GM21825 (cell line): Measurements from ENCODE around the gene MGA.
A peak's percentile ranks its signal among the peaks of the same experiment; 100 is the strongest.
"Not testable (repeated sequence)": the region's sequence is repeated elsewhere in the genome, so short reads cannot be mapped to it uniquely, and the experiment has no call there.

ENCODE experiments used
- ATAC-seq: cut with Tn5 transposase; IDR thresholded peaks from one replicate; pipeline ENCODE4 v1.9.1; 2021; ENCODE audit warnings: mild to moderate bottlenecking, moderate library complexity; ENCODE audit not compliant: unreplicated experiment

Gene MGA

DNA sequence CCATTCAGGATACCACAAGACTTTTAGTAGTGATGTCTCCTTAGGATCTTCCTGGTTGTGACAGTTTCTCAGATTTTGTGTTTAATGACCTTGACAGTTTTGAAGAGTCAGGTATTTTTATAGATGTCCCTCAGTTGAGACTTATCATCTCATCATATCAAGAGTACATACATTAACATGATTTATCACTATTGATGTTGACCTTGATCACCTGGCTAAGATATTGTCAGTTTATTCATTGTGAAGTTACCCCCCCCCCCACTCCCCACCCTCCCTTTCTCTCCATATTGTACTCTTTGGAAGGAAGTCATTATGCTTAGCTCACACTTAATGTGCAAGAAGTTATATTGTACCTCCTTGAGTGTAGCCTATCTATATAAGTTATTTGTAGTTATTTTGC is 42.9 kb downstream of the MGA start:
- ATAC-seq = no peak

DNA sequence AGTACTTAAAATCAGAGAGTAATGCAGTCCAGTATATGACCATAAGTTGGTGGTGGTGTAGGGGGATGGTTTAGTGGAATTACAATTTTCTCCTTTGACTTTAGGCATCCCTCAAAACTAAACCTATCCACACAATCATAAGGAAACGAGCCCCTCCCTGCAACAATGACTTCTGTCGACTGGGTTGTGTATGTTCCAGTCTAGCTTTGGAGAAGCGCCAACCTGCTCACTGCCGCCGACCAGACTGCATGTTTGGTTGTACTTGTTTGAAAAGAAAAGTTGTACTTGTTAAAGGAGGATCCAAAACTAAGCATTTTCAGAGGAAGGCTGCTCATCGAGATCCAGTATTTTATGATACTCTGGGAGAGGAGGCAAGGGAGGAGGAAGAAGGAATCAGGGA is 52.8 kb downstream of the MGA start:
- ATAC-seq = no peak

DNA sequence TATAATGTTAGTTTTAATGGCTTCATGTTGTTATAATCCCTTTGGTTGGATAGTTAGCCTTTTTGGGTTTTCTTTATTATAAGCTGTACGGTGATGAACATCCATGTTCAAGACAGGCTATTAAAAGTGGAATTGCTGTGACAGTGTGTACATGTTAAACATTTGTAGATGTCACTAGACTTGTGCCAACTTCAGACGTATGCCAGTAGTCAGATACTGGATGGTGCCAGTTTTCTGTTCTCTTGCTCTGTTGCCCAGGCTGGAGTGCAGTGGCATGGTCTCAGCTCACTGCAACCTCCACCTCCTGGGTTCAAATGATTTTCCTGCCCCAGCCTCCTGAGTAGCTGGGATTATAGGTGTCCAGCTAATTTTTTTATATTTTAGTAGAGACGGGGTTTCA is 54.1 kb downstream of the MGA start:
- ATAC-seq = no peak

DNA sequence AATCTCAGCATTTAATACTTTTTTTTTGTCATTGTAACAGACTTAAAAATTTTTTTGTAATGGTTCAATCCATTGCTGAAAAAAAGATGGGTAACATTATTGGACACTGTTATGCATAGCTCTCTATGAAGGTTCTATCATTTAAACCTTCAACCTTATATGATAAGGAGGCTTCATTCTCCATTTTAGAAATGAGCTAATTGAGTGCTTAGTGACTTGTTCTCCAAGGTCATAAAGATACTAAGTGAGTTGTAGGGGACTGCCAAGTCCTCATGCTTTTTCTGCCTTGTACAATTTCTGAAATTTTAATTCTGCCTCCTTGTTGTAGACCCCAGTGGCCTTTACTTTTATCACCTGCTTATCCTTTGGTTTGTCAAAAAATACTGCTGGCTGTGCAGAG is 56.7 kb downstream of the MGA start:
- ATAC-seq = no peak

DNA sequence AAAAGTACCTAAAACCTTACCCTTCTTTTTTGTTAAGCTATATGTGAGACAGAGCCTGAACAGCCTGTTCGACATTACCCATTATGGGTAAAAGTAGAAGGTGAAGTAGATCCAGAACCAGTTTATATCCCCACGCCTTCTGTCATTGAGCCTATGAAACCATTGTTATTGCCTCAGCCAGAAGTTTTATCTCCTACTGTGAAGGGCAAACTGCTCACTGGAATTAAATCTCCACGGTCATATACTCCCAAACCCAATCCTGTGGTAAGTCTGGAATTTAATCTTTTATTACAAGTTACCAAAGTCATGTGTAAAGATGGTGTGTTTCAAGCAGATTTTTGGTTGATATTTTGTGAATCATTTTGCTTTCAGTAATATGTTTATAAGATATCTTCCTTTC is 66.9 kb downstream of the MGA start:
- ATAC-seq = no peak

DNA sequence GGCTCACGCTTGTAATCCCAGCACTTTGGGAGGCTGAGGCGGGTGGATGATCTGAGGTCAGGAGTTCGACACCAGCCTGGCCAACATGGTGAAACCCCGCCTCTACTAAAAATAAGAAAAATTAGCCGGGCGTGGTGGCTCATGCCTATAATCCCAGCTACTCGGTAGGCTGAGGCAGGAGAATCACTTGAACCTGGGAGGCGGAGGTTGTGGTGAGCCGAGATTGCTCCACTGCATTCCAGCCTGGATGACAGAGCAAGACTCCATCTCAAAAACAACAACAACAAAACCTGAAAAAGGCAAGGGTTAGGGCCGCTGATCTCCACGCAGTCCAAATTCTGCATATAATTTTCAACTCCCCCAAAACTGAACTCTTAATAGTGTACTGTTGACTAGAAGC is 67.9 kb downstream of the MGA start:
- not testable (repeated sequence) for ATAC-seq

DNA sequence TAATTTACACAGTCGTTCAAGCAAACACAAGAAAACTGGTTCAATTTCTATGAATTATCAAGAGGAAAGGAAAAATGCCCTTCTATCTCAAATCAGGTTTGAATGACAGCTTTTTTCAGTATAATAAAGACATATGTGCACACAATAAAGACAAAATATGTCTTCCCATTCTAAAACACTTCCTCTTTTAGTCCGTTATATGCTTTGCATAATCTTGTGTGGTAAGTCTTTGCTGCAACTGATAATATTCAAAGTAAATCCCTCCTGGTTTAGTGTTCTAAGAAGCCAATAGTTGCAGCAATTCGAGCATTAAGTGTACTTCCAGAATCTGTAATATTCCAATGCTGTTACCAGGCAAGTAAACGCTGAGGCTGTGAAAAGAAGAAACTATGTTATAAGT is 70.3 kb downstream of the MGA start:
- ATAC-seq = no peak

DNA sequence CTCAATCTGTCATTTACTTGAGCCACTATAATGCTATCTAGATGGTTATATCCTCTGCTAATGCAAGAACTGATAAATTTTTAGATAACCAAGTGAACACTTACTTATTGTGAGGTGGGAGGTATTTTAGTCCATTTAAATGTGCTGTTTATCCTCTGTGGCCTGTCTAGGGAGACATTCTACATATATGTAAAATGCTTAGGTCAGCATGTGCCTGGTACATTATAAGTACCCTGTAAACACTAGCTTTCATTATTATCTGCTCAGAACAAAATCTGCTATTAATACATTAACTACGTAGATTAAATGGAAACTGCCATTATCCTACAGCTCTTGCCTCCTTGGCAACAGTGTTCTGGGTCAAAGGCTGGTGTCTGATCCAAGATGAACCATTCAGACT is 72.3 kb downstream of the MGA start:
- ATAC-seq = no peak

DNA sequence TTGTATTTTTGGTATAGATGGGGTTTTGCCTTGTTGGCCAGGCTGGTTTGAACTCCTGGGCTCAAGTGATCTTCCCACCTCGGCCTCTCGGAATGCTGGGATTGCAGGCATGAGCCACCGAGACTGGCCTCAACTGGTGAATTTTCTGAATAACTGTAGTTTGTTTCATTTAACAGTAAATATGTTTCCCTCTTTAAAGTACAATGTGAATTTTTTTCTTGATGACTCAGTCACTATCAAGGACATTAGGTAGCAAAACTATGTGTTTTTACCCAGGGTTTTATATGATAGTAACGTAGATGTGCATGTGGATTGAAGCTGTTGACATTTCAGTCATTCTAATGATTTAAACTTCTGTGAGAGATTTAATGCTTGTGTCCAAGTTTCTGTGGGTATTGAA is 73.9 kb downstream of the MGA start:
- ATAC-seq = no peak

DNA sequence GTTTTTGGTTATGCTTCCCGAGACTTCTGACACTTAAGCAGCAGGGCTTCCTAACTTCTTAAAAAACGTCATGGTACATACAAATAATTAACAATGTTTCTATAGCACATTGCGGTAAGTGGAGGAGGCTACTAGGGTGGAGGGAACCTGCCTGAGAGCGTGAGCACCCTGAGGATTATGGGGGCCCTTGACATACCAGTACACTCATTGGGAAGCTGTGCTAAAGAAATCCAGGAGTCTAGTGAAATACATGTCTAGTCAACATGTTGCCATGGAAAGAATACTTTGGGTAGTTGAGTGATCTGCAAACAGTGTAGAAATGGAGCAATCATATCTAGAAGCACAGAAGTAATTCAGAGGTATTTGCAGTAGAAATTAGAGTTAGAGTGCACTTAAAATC is 74.8 kb downstream of the MGA start:
- ATAC-seq = no peak

DNA sequence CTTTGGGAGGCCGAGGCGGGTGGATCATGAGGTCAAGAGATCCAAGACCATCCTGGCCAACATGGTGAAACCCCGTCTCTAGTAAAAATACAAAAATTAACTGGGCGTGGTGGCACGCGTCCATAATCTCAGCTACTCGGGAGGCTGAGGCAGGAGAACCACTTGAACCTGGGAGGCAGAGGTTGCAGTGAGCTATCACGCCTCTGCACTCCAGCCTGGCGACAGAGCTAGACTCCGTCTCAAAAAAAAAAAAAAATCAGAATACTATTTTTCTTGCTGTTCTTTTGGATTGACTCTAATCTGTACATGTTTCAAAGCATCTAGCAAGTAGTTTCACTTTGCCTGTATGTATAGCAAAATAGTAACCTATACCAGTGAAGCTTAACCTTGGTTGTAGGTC is 75.3 kb downstream of the MGA start:
- not testable (repeated sequence) for ATAC-seq

DNA sequence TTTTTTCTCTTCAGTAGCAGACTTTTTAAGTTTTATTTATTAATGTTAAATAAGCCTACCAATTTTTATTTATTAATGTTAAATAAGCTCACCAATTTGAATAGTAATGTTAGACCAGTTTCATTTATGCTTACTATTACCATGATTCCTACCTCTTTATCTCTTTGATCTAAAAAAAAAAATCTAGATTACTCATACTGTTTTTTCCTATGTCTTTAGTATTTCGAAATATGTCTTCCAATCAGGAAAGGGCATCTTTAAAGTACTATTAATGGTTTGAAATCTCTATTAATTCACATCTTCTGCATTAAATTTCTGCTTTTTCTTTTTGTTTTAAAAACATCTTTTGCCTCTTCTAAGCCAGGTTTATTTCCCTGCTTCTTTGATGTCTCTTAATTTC is 86.6 kb downstream of the MGA start:
- ATAC-seq = no peak

DNA sequence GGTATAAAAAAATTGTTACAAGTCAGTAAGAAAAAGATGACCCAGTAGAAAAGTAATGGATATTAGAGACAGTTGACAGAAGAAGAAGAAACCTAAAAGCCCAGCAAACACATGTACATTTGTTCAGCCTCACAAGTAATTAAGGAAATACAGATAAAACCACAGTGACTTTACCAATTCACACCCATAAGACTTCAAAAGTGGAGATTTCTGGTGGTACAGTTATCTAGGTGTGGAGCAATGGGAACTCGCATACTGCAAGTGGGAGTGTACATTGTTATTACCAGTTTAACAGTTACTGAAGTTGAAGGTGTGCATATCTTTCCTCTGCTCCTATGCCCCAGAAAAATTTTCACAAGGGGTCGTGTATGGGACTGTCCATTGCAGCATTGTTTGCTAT is 96.0 kb downstream of the MGA start:
- no peak for ATAC-seq

DNA sequence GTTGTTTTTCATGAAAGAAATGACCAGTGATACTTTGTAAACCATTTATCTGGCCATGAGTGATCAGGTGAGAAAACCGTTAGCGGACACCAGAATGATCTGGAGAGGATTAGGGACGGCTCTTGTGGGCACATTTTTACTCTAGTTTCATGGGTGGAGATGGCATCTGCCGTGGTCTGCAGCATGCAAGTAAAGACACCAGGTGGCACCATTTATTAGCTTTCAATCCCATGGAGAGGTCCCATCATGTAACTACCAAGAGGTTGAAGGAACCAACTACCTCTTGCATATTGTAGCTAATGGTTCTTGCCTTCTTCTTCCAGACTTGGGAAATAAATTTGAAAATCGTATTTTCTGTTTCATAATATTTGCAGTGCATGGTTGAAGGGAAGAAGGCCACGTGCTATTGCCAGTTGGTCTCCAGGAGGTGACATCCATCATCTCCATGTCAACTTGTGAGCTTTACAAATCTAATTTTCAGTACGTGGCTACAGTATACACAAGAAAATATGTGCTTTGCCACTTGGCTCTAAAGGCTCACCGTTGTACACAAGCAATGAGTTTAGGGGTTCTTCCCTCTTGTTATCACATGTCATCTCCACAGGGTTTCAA is 112.6 kb downstream of the MGA start:
- no peak for ATAC-seq

DNA sequence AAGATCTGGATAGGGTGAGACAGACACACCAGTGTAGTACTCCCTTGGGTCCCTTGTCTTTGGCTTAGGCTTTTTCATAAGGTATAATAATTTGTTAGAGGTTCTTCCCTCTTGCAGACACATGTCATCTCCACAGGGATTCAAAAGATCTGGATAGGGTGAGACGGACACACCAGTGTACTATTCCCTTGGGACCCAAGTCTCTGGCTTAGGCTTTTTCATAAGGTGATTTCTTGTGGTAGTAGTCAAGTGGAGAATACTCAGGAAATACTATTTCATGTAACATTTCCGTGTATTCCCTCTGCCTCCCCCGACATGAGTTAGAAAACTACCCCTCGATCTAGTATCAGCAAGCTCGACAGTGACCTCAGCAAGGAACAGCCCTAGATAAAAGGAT is 113.1 kb downstream of the MGA start:
- no peak for ATAC-seq

DNA sequence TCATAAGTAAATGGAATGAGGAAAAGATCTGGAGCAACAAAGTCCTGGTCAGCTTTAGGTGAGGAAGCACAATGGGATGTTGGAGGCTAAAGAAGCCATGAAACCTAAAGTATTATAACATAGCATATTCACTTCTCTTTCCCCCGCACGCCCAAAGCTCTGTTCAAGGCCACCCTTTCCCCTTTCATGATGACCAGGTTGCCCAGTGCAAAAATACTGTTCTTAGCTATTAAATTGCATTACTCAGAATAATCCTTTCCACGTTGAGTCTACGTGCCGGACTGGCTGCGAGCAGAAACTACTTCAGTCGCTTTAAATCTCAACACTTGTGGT is 113.5 kb downstream of the MGA start:
- ATAC-seq = no peak

DNA sequence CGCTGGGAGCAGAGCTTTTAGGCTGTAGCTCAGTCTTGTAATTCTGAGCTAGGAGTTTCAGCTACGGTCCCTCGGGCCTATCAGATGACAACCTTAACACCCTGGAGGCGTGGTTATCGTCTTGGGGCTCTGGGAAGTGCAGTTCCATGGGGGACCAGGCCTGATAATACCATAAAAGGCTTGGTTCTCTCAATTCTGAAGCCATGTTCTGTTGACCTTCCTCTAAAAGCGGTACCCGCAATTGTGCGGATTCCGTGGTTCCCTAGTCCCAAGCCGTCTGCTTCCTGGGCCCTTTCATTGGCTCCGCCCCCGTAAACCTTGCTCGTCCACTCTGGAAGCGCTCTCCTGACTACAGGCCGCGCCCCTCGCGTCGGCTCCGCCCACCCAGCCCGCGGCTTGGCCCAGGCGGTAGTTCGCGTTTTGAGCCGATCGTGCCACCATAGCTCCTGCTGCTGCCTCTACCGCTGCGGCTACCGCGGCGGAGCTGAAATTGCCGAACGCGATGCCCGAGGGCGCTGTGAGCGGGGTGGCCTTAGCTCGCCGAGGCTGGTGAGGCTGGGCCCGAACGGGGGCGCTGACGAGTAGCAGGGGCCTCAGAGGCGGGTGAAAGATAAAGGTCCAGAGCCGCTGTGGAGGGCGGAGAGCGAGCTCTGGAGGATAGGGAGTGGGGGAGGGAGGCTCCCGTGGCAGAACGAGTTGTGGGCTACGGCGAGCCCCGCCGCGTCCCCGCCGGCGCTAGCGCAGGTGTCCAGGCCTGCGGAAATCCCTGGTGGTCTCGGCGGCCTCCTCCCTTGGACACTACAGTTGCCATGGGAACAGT is 114.1 kb downstream of the MGA start, which contains the start of gene MAPKBP1:
MAPKBP1 (plus strand) TSS at position 423 of the 820 bp plus-strand sequence. CDS start 792 bp downstream, outside the sequence.
- ATAC-seq = peak; percentile 84

DNA sequence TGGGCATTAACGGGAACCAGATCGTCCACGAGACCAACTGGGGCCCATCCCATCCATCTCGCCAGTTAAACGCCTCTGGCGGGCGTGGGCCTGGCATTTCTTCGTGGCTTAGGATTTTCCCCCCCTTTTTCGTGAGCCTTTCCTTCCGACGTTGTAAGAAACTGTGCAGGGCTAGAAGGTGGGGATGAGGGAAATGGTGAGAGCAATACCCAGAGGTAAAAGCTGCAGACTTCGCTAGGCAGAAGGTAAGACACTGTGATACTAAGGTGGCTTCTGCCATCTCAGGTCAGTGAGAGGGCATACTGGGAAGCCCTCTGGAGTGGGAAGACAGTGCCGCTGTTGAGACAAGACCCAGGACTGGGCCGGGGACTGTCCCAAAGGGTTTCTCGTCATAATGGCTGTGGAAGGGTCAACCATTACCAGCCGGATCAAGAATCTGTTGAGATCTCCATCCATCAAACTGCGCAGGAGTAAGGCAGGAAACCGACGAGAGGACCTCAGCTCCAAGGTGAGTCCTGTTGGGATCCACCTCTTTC is 114.7 kb downstream of the MGA start:
- no peak for ATAC-seq

DNA sequence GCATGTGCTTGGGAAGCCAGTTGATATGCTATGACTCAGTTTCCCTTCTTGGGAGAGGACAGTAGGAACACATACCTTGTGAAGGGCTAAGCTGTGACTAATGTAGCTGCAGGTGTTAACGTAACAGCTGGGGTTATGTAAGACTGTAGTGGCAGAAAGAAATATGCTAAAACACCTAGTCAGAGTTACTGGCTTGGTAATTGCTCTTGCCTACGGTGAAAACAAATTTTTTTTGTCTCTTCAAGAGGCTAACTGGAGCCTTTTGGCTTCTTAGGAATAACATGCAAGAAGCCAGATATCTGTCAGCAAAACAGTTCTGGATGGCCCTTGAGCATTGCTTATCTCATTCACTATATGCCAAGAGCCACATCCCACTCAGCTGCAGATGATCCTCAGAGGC is 115.4 kb downstream of the MGA start:
- ATAC-seq = no peak

DNA sequence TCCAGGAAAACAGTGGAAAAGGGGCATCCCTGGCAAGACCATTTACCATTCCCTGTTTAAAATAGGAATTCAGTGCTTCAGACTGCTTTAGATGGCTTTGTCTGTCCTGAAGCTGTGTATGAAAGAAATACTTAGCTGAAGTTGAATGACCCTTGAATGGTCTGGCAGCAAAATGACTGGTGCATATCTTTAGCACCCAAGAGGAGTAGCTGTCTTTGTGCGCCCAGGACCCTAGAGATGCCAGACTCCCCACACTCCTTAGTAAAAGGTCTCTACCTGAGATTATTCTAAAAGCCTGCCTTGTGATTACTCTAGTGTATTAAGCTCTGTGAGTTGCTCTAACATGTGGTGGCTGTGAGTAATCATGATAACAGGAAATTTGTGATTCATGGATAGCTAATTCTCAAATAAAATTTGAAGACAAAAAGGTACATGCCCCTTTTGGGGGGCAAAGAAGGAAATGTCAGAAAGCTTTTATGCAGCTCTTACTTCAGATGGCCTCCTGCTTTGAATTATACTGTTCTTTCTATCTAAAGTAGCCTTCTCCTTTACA is 117.3 kb downstream of the MGA start:
- ATAC-seq = no peak

DNA sequence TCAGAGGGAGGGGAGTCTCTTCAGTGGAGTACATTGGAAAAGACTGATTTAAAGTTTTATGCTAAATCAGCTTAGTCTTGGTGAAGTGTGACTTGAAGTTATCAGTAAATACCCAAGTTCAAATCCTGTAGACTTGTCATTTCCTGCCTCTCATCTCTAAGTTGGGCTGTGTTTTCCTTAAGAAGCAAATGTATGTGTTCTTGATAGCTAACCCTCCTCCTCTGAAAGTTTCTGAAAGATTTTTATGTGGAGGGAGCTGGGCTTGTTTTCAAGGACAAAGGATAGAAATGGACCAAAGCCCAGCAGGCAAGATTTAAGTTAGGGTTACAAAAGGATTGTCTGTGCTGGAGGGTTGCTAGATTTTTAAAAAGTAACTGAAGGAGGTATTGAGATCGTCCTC is 118.3 kb downstream of the MGA start:
- no peak for ATAC-seq

DNA sequence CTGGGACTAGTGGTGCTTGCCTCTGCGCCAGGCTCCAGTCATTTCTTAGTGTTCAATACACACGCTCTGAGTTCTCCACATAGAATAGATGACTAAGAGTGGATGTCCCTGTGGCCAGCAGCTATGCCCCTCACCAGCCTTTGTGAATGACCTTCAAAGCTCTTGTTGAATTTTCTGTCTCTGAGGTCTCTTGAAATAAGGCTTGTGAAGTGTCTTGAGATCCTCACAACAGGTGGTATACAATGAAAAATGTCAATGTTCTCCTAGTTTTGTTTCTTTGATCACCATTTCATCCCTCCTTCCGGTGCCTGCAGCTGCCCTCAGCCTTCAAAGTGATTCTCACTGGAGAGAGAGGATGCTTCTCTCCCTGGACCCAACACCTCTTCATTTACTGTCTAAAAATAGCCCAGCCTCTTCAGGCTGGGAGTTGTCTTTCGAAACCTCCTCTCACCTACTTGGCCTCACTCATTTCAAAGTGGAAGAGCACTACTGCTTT is 119.5 kb downstream of the MGA start:
- ATAC-seq = no peak
